CD4-positive, CD25-positive, alpha-beta regulatory T cell (primary cell): ENCODE data around the gene SUMO4. TPM values are rescaled to one million over a fixed set of nuclear protein-coding genes. Genes with fewer than 3 reads are reported as not detected.
A peak's percentile ranks its signal among the peaks of the same experiment; 100 is the strongest.

ENCODE experiments used
- ATAC-seq, 2 donors: fragments of 150-1000 bp; cut with Tn5 transposase; one replicate each; pipeline ENCODE4 v1.10.0; 2021; ENCODE audit warnings: low read depth in 2 of 2, moderate number of reproducible peaks in 2 of 2, moderate library complexity in 1 of 2
- DNase-seq, 3 donors: peaks; one replicate each; pipeline versions ENCODE4 v3.0.0 to v3.0.0-alpha.2; 2012 to 2022; ENCODE audit warnings: mixed read lengths in 1 of 3
- H3K27ac ChIP-seq: one replicate; pipeline ENCODE4 v1.7.0; 2013; ENCODE audit warnings: mild to moderate bottlenecking, low read length; ENCODE audit not compliant: insufficient read depth, poor library complexity, severe bottlenecking
- H3K27me3 ChIP-seq: one replicate; pipeline ENCODE4 v1.7.0; 2013; ENCODE audit warnings: low read length; ENCODE audit not compliant: control insufficient read depth, insufficient read depth
- H3K36me3 ChIP-seq: one replicate; pipeline ENCODE4 v1.7.0; 2013; ENCODE audit warnings: mild to moderate bottlenecking, low read length, moderate library complexity; ENCODE audit not compliant: control insufficient read depth, insufficient read depth
- H3K4me1 ChIP-seq: 2 replicates; pipeline ENCODE4 v1.7.0; 2013; ENCODE audit warnings: mild to moderate bottlenecking, low read length; ENCODE audit not compliant: insufficient read depth, control insufficient read depth, poor library complexity, severe bottlenecking
- H3K4me3 ChIP-seq: one replicate; pipeline ENCODE4 v1.7.0; 2013; ENCODE audit warnings: low read depth, mild to moderate bottlenecking, low read length, moderate library complexity
- H3K9me3 ChIP-seq, 2 experiments: 1 replicate in 1 of 2; 2 replicates in 1 of 2; pipeline ENCODE4 v1.7.0; 2013; ENCODE audit warnings: low read length in 2 of 2, mild to moderate bottlenecking in 1 of 2, moderate library complexity in 1 of 2; ENCODE audit not compliant: control insufficient read depth in 2 of 2
- H3K27ac Mint-ChIP-seq, 3 donors: one replicate each; pipeline ENCODE4 v1.8.0; 2020 to 2022; ENCODE audit warnings: mild to moderate bottlenecking in 3 of 3, mixed read lengths in 3 of 3, moderate library complexity in 2 of 3
- H3K27me3 Mint-ChIP-seq: one replicate; pipeline ENCODE4 v1.8.0; 2022; ENCODE audit warnings: mild to moderate bottlenecking, mixed read lengths
- H3K36me3 Mint-ChIP-seq: one replicate; pipeline ENCODE4 v1.8.0; 2020; ENCODE audit warnings: mixed read lengths
- H3K4me1 Mint-ChIP-seq, 4 donors: one replicate each; pipeline ENCODE4 v1.8.0; 2020 to 2022; ENCODE audit warnings: mixed read lengths in 4 of 4, mild to moderate bottlenecking in 1 of 4
- H3K4me3 Mint-ChIP-seq, 4 donors: one replicate each; pipeline ENCODE4 v1.8.0; 2020 to 2022; ENCODE audit warnings: mild to moderate bottlenecking in 4 of 4, mixed read lengths in 4 of 4, moderate library complexity in 3 of 4
- H3K9me3 Mint-ChIP-seq, 7 donors: one replicate each; pipeline ENCODE4 v1.8.0; 2020 to 2022; ENCODE audit warnings: mixed read lengths in 7 of 7, mild to moderate bottlenecking in 3 of 7, moderate library complexity in 2 of 7
- polyA plus RNA-seq, 4 donors: library from polyadenylated mRNA; unstranded; fragments of 300-500 nt; fragmentation: Illumina TruSeq; gene quantifications; one replicate each; pipeline ENCODE4 v1.2.3, GENCODE V29; 2021
- total RNA-seq: library from RNA; stranded (reverse); gene quantifications from one replicate; pipeline ENCODE4 v1.2.3, GENCODE V29; 2022

SUMO4 gene
- total RNA-seq = 9.0 TPM
- 1 to 10 TPM in 2 of 4 donors, under 1 TPM in 2; 0.38 to 1.6 (median 0.93) TPM for polyA plus RNA-seq

- DNase-seq (no peak), ATAC-seq (no peak)
- Histone ChIP-seq H3K9me3 (no peaks in the 10 kb centered on the region), H3K36me3 (peaks cover 68% of the 10 kb centered on the region), H3K27ac (no peak within 1 kb of the TSS), H3K4me1 (no peaks in the 10 kb centered on the region), H3K4me3 (no peak within 1 kb of the TSS), H3K27me3 (no peaks in the 10 kb centered on the region)
- Mint-ChIP-seq H3K27ac (no peak within 1 kb of the TSS), H3K4me1 (peaks cover 30 to 44% (median 36%) of the 10 kb centered on the region in 4 donors), H3K27me3 (no peaks in the 10 kb centered on the region), H3K9me3 (no peaks in the 10 kb centered on the region), H3K4me3 (no peak within 1 kb of the TSS), H3K36me3 (peaks cover 66% of the 10 kb centered on the region)
Observed at GRCh38 chr6:149400050-149400449, at the start of gene SUMO4. Gene SUMO4 (plus strand): TSS chr6:149400262. CDS start chr6:149400392, 130 bp downstream.

- Histone ChIP-seq H3K4me3 (peak overlapping the region; percentile 23), H3K36me3 (peaks cover 4% of the 10 kb centered on the region), H3K27me3 (no peaks in the 10 kb centered on the region), H3K27ac (peak overlapping the region; percentile 53), H3K9me3 (no peaks in the 10 kb centered on the region), H3K4me1 (peaks cover 70% of the 10 kb centered on the region)
- H3K4me1 Mint-ChIP-seq = peaks cover 57 to 92% (median 78%) of the 10 kb centered on the region in 4 donors
- no peaks in the 10 kb centered on the region for H3K27me3 Mint-ChIP-seq
- H3K4me3 Mint-ChIP-seq = peak overlapping the region in 3 of 4 donors; percentile 9 to 48 (median 10)
- peaks cover 3% of the 10 kb centered on the region for H3K36me3 Mint-ChIP-seq
- peak in 1 of 3 donors; percentile 24 for DNase-seq
- peak overlapping the region in 2 of 3 donors; percentile 41 to 60 for H3K27ac Mint-ChIP-seq
- no peaks in the 10 kb centered on the region for H3K9me3 Mint-ChIP-seq
- no peak for ATAC-seq
Observed at GRCh38 chr6:149354009-149354408, 46.1 kb upstream of the SUMO4 start.

- Histone ChIP-seq H3K4me3 (peak overlapping the region; percentile 45), H3K36me3 (peaks cover 11% of the 10 kb centered on the region), H3K9me3 (no peaks in the 10 kb centered on the region), H3K27me3 (no peaks in the 10 kb centered on the region), H3K4me1 (peaks cover 70% of the 10 kb centered on the region), H3K27ac (peak overlapping the region; percentile 56)
- peaks cover 60 to 92% (median 77%) of the 10 kb centered on the region in 4 donors for H3K4me1 Mint-ChIP-seq
- no peaks in the 10 kb centered on the region for H3K27me3 Mint-ChIP-seq
- H3K9me3 Mint-ChIP-seq = peaks cover 0 to 4% (median 0%) of the 10 kb centered on the region in 7 donors
- peak overlapping the region in 3 of 4 donors; percentile 19 to 75 (median 48) for H3K4me3 Mint-ChIP-seq
- H3K36me3 Mint-ChIP-seq = peaks cover 13% of the 10 kb centered on the region
- no peak for ATAC-seq
- DNase-seq = no peak
- peak overlapping the region; percentile 67 to 76 (median 74) for H3K27ac Mint-ChIP-seq
Observed at GRCh38 chr6:149356081-149356750, 43.8 kb upstream of the SUMO4 start.

- Mint-ChIP-seq H3K36me3 (peaks cover 25% of the 10 kb centered on the region), H3K9me3 (peaks cover 0 to 10% (median 2%) of the 10 kb centered on the region in 7 donors), H3K27ac (peak overlapping the region; percentile 1 to 91 (median 83)), H3K4me3 (peak overlapping the region; percentile 27 to 85 (median 74)), H3K4me1 (peaks cover 53 to 93% (median 78%) of the 10 kb centered on the region in 4 donors), H3K27me3 (no peaks in the 10 kb centered on the region)
- no peak overlapping the region for H3K27ac ChIP-seq
- ATAC-seq (peak; percentile 9 to 20), DNase-seq (peak in 1 of 3 donors; percentile 49)
- no peaks in the 10 kb centered on the region for H3K9me3 ChIP-seq
- peak overlapping the region; percentile 61 for H3K4me3 ChIP-seq
- H3K27me3 ChIP-seq = no peaks in the 10 kb centered on the region
- H3K36me3 ChIP-seq = peaks cover 22% of the 10 kb centered on the region
- H3K4me1 ChIP-seq = peaks cover 70% of the 10 kb centered on the region
Observed at GRCh38 chr6:149357726-149358538, 42.1 kb upstream of the SUMO4 start.

- peaks cover 0 to 10% (median 2%) of the 10 kb centered on the region in 7 donors for H3K9me3 Mint-ChIP-seq
- no peak for DNase-seq
- H3K4me1 Mint-ChIP-seq = peaks cover 49 to 95% (median 77%) of the 10 kb centered on the region in 4 donors
- peaks cover 31% of the 10 kb centered on the region for H3K36me3 Mint-ChIP-seq
- peak overlapping the region; percentile 53 for H3K27ac ChIP-seq
- no peak for ATAC-seq
- H3K4me1 ChIP-seq = peaks cover 72% of the 10 kb centered on the region
- H3K4me3 ChIP-seq = peak overlapping the region; percentile 2
- no peaks in the 10 kb centered on the region for H3K27me3 Mint-ChIP-seq
- no peaks in the 10 kb centered on the region for H3K27me3 ChIP-seq
- peak overlapping the region; percentile 4 to 34 (median 18) for H3K4me3 Mint-ChIP-seq
- peak overlapping the region in 2 of 3 donors; percentile 1 to 26 for H3K27ac Mint-ChIP-seq
- H3K36me3 ChIP-seq = peaks cover 20% of the 10 kb centered on the region
- no peaks in the 10 kb centered on the region for H3K9me3 ChIP-seq
Observed at GRCh38 chr6:149359440-149359839, 40.6 kb upstream of the SUMO4 start.

- DNase-seq = no peak
- H3K4me3 ChIP-seq = no peak overlapping the region
- H3K9me3 ChIP-seq = no peaks in the 10 kb centered on the region
- H3K4me1 ChIP-seq = peaks cover 74% of the 10 kb centered on the region
- peaks cover 0 to 10% (median 2%) of the 10 kb centered on the region in 7 donors for H3K9me3 Mint-ChIP-seq
- H3K27ac ChIP-seq = no peak overlapping the region
- ATAC-seq = no peak
- no peak overlapping the region for H3K4me3 Mint-ChIP-seq
- peak overlapping the region; percentile 62 to 97 (median 72) for H3K27ac Mint-ChIP-seq
- peaks cover 18% of the 10 kb centered on the region for H3K36me3 ChIP-seq
- no peaks in the 10 kb centered on the region for H3K27me3 Mint-ChIP-seq
- no peaks in the 10 kb centered on the region for H3K27me3 ChIP-seq
- H3K36me3 Mint-ChIP-seq = peaks cover 31% of the 10 kb centered on the region
- H3K4me1 Mint-ChIP-seq = peaks cover 59 to 96% (median 74%) of the 10 kb centered on the region in 4 donors
Observed at GRCh38 chr6:149360536-149360935, 39.5 kb upstream of the SUMO4 start.

- H3K27ac Mint-ChIP-seq = peak overlapping the region; percentile 32 to 71 (median 48)
- Histone ChIP-seq H3K4me1 (peaks cover 81% of the 10 kb centered on the region), H3K9me3 (no peaks in the 10 kb centered on the region), H3K27me3 (no peaks in the 10 kb centered on the region), H3K27ac (peak overlapping the region; percentile 26), H3K36me3 (peaks cover 18% of the 10 kb centered on the region), H3K4me3 (peak overlapping the region; percentile 33)
- H3K9me3 Mint-ChIP-seq = peaks cover 0 to 10% (median 2%) of the 10 kb centered on the region in 7 donors
- H3K36me3 Mint-ChIP-seq = peaks cover 31% of the 10 kb centered on the region
- ATAC-seq = no peak
- H3K27me3 Mint-ChIP-seq = no peaks in the 10 kb centered on the region
- H3K4me3 Mint-ChIP-seq = peak overlapping the region in 2 of 4 donors; percentile 35 to 38
- H3K4me1 Mint-ChIP-seq = peaks cover 59 to 81% (median 63%) of the 10 kb centered on the region in 4 donors
- no peak for DNase-seq
Observed at GRCh38 chr6:149362289-149362688, 37.8 kb upstream of the SUMO4 start.
